WTC11 (cell line): ENCODE measurements around the gene CATSPERE. TPM values are rescaled to one million over a fixed set of nuclear protein-coding genes. Genes with fewer than 3 reads are reported as not detected.
A peak's percentile ranks its signal among the peaks of the same experiment; 100 is the strongest.

ENCODE experiments used
- ATAC-seq: fragments of 200-7000 bp; cut with Tn5 transposase; 2 replicates; pipeline ENCODE4 v1.10.0; 2021; ENCODE audit warnings: mild to moderate bottlenecking, moderate library complexity
- CTCF ChIA-PET: fragments of 300-600 bp; sonication (Branson Sonifier 250); formaldehyde crosslinking; loops from one replicate; lab custom pipeline; 2021; ENCODE audit warnings: antibody characterized with exemption; lab: Charles Lee
- POLR2A ChIA-PET: fragments of 350-600 bp; sonication (Branson Sonifier 250); formaldehyde crosslinking; loops from one replicate; lab custom pipeline; 2021; ENCODE audit warnings: antibody characterized with exemption; lab: Charles Lee
- DNase-seq: peaks from one replicate; pipeline ENCODE4 v3.0.0; 2021; ENCODE audit warnings: low spot score
- H3K27ac Mint-ChIP-seq: 2 replicates; pipeline ENCODE4 v1.8.0; 2021; ENCODE audit warnings: mixed read lengths
- H3K27me3 Mint-ChIP-seq: 2 replicates; pipeline ENCODE4 v1.8.0; 2021; ENCODE audit warnings: low read depth, mild to moderate bottlenecking, moderate library complexity, mixed read lengths
- H3K36me3 Mint-ChIP-seq: 2 replicates; pipeline ENCODE4 v1.8.0; 2021; ENCODE audit warnings: mixed read lengths
- H3K4me1 Mint-ChIP-seq: 2 replicates; pipeline ENCODE4 v1.8.0; 2022; ENCODE audit warnings: mixed read lengths
- H3K4me3 Mint-ChIP-seq: 2 replicates; pipeline ENCODE4 v1.8.0; 2021; ENCODE audit warnings: mild to moderate bottlenecking, moderate library complexity, mixed read lengths
- H3K9me3 Mint-ChIP-seq: 2 replicates; pipeline ENCODE4 v1.8.0; 2021; ENCODE audit warnings: mixed read lengths
- AR ChIP-seq: fragments of 250-450 bp; sonication (Bioruptor Pico); IDR thresholded peaks from 2 replicates; pipeline ENCODE4 v1.9.0; 2021; ENCODE audit warnings: mild to moderate bottlenecking
- ATF1 ChIP-seq: sonication (generic); formaldehyde crosslinking; IDR thresholded peaks from 2 replicates; pipeline ENCODE4 v1.8.1; 2023; ENCODE audit warnings: mild to moderate bottlenecking, moderate library complexity, missing genetic modification reagents
- CDX4 ChIP-seq: fragments of 250-450 bp; sonication (Bioruptor Pico); IDR thresholded peaks from 2 replicates; pipeline ENCODE4 v1.9.0; 2021; ENCODE audit warnings: moderate library complexity, mild to moderate bottlenecking, inconsistent platforms, borderline replicate concordance
- CREM ChIP-seq: sonication (generic); formaldehyde crosslinking; IDR thresholded peaks from 2 replicates; pipeline ENCODE4 v1.8.1; 2022; ENCODE audit warnings: mild to moderate bottlenecking, missing genetic modification reagents, moderate library complexity
- ETV6 ChIP-seq: sonication (generic); formaldehyde crosslinking; IDR thresholded peaks from 2 replicates; pipeline ENCODE4 v1.8.1; 2022; ENCODE audit warnings: mild to moderate bottlenecking, missing genetic modification reagents
- GRHL2 ChIP-seq: fragments of 250-450 bp; sonication (Bioruptor Pico); IDR thresholded peaks from 2 replicates; pipeline ENCODE4 v1.8.0; 2022; ENCODE audit warnings: mild to moderate bottlenecking, moderate library complexity; ENCODE audit not compliant: insufficient replicate concordance, severe bottlenecking
- KAT7 ChIP-seq: sonication (generic); formaldehyde crosslinking; IDR thresholded peaks from 2 replicates; pipeline ENCODE4 v1.8.1; 2023; ENCODE audit warnings: missing genetic modification reagents, mild to moderate bottlenecking, borderline replicate concordance
- NR2C2 ChIP-seq: sonication (generic); formaldehyde crosslinking; IDR thresholded peaks from 2 replicates; pipeline ENCODE4 v1.8.0; 2022; ENCODE audit warnings: mild to moderate bottlenecking, missing genetic modification reagents
- SMAD3 ChIP-seq: sonication (generic); formaldehyde crosslinking; IDR thresholded peaks from 2 replicates; pipeline ENCODE4 v1.8.0; 2022; ENCODE audit warnings: missing genetic modification reagents, mild to moderate bottlenecking, borderline replicate concordance
- TCF7 ChIP-seq: sonication (generic); formaldehyde crosslinking; IDR thresholded peaks from 2 replicates; pipeline ENCODE4 v1.8.0; 2022; ENCODE audit warnings: mild to moderate bottlenecking, low read depth, missing genetic modification reagents, moderate library complexity
- total RNA-seq: library from RNA; stranded (reverse); gene quantifications from 3 replicates; pipeline ENCODE4 v1.2.3, GENCODE V29; 2021
- TF ChIP-seq, protein P1 (sequence below): sonication (generic); formaldehyde crosslinking; IDR thresholded peaks from 2 replicates; pipeline ENCODE4 v1.8.0; 2023; ENCODE audit warnings: mild to moderate bottlenecking, missing genetic modification reagents
- TF ChIP-seq, protein P2 (sequence below): sonication (generic); formaldehyde crosslinking; IDR thresholded peaks from 2 replicates; pipeline ENCODE4 v1.8.0; 2023; ENCODE audit warnings: missing genetic modification reagents, mild to moderate bottlenecking, borderline replicate concordance
- TF ChIP-seq, protein P3 (sequence below): fragments of 250-450 bp; sonication (Bioruptor Pico); conservative IDR thresholded peaks from 2 replicates; pipeline ENCODE4 v1.9.0; 2021; ENCODE audit warnings: mild to moderate bottlenecking
- TF ChIP-seq, protein P4 (sequence below): sonication (generic); formaldehyde crosslinking; IDR thresholded peaks from 2 replicates; pipeline ENCODE4 v1.8.1; 2023; ENCODE audit warnings: mild to moderate bottlenecking, missing genetic modification reagents, borderline replicate concordance

The CATSPERE gene
- total RNA-seq, 1 experiment from 2014 or later, result 0.66 TPM

DNA sequence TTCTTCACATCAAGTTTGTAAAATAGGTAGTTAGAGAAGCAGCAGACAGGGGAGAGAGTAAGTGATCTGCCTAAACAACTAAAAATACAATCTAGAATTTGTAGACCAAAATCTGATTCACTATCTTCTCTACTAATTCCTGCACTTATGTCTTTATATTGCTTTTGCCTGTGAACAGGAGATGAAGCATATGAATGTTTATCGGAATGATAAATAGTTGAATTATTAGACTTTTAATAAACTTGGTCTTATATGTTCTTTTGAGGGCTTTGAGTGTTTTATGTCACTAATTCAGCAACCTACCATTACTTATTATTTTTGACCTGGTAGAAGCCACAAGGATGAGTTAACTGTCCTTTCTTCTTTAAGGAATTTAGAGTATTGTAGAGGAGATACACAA lies 194.1 kb downstream of the CATSPERE start:
- no peaks in the 10 kb centered on the region for H3K27me3 Mint-ChIP-seq
- TF ChIP-seq ETV6 (no peak), KAT7 (CRISPR knock-in tag) (no peak), ATF1 (CRISPR knock-in tag) (no peak)
- TF ChIP-seq, protein P1, sequence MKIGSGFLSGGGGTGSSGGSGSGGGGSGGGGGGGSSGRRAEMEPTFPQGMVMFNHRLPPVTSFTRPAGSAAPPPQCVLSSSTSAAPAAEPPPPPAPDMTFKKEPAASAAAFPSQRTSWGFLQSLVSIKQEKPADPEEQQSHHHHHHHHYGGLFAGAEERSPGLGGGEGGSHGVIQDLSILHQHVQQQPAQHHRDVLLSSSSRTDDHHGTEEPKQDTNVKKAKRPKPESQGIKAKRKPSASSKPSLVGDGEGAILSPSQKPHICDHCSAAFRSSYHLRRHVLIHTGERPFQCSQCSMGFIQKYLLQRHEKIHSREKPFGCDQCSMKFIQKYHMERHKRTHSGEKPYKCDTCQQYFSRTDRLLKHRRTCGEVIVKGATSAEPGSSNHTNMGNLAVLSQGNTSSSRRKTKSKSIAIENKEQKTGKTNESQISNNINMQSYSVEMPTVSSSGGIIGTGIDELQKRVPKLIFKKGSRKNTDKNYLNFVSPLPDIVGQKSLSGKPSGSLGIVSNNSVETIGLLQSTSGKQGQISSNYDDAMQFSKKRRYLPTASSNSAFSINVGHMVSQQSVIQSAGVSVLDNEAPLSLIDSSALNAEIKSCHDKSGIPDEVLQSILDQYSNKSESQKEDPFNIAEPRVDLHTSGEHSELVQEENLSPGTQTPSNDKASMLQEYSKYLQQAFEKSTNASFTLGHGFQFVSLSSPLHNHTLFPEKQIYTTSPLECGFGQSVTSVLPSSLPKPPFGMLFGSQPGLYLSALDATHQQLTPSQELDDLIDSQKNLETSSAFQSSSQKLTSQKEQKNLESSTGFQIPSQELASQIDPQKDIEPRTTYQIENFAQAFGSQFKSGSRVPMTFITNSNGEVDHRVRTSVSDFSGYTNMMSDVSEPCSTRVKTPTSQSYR (CRISPR knock-in tag), result no peak
- TF ChIP-seq, all 79 proteins: peak for 0
- peaks cover 52% of the 10 kb centered on the region for H3K4me1 Mint-ChIP-seq
- POLR2A ChIA-PET, result no interaction called here
- no peak overlapping the region for H3K4me3 Mint-ChIP-seq
- ATAC-seq, result no peak
- DNase-seq, result no peak
- H3K27ac Mint-ChIP-seq, result no peak overlapping the region
- CTCF ChIA-PET, result no interaction called here
- H3K9me3 Mint-ChIP-seq, result no peaks in the 10 kb centered on the region
- peaks cover 26% of the 10 kb centered on the region for H3K36me3 Mint-ChIP-seq

DNA sequence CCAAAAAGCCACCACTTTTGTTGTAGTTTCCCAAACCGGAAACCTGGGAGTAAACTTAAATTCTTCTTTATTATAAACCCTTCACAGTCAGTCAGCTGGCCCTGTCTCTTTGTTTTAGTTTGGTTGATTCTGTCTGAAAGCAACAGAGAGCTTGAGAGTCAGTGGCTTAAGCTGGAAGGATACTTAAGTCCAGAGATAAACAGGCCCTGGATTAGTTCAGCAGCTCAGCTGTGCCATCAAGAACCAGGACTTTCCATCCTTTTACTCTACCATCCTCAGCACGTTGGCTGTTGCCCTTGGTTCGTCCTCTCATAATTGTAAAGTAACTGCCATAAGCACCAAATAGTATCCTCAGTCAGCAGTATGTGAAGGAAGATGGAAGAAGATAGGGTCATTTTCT lies 196.3 kb downstream of the CATSPERE start:
- ATAC-seq, result no peak
- DNase-seq, result no peak
- H3K4me1 Mint-ChIP-seq, result peaks cover 30% of the 10 kb centered on the region
- H3K36me3 Mint-ChIP-seq, result peaks cover 39% of the 10 kb centered on the region
- H3K27me3 Mint-ChIP-seq, result no peaks in the 10 kb centered on the region
- ChIA-PET POLR2A (no interaction called here), CTCF (no interaction called here)
- H3K9me3 Mint-ChIP-seq, result peaks cover 7% of the 10 kb centered on the region
- peak overlapping the region; percentile 24 for H3K27ac Mint-ChIP-seq
- H3K4me3 Mint-ChIP-seq, result no peak overlapping the region
- TF ChIP-seq NR2C2 (CRISPR knock-in tag), result no peak
- TF ChIP-seq, protein P2, sequence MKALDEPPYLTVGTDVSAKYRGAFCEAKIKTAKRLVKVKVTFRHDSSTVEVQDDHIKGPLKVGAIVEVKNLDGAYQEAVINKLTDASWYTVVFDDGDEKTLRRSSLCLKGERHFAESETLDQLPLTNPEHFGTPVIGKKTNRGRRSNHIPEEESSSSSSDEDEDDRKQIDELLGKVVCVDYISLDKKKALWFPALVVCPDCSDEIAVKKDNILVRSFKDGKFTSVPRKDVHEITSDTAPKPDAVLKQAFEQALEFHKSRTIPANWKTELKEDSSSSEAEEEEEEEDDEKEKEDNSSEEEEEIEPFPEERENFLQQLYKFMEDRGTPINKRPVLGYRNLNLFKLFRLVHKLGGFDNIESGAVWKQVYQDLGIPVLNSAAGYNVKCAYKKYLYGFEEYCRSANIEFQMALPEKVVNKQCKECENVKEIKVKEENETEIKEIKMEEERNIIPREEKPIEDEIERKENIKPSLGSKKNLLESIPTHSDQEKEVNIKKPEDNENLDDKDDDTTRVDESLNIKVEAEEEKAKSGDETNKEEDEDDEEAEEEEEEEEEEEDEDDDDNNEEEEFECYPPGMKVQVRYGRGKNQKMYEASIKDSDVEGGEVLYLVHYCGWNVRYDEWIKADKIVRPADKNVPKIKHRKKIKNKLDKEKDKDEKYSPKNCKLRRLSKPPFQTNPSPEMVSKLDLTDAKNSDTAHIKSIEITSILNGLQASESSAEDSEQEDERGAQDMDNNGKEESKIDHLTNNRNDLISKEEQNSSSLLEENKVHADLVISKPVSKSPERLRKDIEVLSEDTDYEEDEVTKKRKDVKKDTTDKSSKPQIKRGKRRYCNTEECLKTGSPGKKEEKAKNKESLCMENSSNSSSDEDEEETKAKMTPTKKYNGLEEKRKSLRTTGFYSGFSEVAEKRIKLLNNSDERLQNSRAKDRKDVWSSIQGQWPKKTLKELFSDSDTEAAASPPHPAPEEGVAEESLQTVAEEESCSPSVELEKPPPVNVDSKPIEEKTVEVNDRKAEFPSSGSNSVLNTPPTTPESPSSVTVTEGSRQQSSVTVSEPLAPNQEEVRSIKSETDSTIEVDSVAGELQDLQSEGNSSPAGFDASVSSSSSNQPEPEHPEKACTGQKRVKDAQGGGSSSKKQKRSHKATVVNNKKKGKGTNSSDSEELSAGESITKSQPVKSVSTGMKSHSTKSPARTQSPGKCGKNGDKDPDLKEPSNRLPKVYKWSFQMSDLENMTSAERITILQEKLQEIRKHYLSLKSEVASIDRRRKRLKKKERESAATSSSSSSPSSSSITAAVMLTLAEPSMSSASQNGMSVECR (CRISPR knock-in tag), result no peak
- no peak for TF ChIP-seq AR (CRISPR knock-in tag)
- TF ChIP-seq CDX4 (CRISPR knock-in tag), result no peak
- TF ChIP-seq, protein P3, sequence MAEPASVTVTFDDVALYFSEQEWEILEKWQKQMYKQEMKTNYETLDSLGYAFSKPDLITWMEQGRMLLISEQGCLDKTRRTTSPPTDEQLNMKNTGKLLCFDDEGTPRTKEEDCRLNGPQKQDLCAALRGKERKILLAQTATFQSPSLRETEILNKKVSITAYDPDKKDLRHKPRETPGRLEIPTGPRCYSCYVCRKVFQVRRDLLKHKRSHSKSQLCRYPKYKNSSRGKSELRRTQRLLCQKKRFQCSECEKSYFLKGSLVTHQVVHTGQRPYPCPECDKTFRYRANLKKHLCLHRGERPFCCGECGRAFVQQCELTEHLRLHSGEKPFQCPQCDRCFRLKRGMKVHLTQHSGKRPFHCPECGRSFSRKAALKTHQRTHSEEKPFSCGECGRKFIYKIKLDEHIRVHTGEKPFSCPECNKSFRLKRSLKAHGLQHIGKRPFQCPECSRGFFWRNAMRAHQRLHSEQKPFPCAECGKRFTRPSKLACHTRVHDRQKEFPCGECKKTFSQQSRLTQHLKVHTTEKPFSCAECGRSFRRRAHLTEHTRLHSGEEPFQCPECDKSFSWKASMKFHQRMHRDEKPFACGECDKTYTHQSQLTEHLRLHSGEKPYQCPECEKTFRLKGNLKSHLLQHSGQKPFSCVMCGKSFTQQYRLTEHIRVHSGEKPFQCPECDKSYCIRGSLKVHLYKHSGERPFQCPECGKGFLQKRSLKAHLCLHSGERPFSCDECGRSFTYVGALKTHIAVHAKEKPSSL (CRISPR knock-in tag), result no peak
- no peak for TF ChIP-seq SMAD3 (CRISPR knock-in tag)
- TF ChIP-seq CREM (CRISPR knock-in tag), result no peak
- no peak for TF ChIP-seq GRHL2 (CRISPR knock-in tag)
- TF ChIP-seq TCF7 (CRISPR knock-in tag), result no peak
- TF ChIP-seq, protein P4, sequence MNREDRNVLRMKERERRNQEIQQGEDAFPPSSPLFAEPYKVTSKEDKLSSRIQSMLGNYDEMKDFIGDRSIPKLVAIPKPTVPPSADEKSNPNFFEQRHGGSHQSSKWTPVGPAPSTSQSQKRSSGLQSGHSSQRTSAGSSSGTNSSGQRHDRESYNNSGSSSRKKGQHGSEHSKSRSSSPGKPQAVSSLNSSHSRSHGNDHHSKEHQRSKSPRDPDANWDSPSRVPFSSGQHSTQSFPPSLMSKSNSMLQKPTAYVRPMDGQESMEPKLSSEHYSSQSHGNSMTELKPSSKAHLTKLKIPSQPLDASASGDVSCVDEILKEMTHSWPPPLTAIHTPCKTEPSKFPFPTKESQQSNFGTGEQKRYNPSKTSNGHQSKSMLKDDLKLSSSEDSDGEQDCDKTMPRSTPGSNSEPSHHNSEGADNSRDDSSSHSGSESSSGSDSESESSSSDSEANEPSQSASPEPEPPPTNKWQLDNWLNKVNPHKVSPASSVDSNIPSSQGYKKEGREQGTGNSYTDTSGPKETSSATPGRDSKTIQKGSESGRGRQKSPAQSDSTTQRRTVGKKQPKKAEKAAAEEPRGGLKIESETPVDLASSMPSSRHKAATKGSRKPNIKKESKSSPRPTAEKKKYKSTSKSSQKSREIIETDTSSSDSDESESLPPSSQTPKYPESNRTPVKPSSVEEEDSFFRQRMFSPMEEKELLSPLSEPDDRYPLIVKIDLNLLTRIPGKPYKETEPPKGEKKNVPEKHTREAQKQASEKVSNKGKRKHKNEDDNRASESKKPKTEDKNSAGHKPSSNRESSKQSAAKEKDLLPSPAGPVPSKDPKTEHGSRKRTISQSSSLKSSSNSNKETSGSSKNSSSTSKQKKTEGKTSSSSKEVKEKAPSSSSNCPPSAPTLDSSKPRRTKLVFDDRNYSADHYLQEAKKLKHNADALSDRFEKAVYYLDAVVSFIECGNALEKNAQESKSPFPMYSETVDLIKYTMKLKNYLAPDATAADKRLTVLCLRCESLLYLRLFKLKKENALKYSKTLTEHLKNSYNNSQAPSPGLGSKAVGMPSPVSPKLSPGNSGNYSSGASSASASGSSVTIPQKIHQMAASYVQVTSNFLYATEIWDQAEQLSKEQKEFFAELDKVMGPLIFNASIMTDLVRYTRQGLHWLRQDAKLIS, result no peak
